NCI-H2081 (cell line): ENCODE measurements around the gene CEP72.

Experiments used
- DNase-seq, 2 experiments: peaks; one replicate each; lab custom pipeline; 2025; lab: John Stamatoyannopoulos, UW

CEP72 gene

DNA sequence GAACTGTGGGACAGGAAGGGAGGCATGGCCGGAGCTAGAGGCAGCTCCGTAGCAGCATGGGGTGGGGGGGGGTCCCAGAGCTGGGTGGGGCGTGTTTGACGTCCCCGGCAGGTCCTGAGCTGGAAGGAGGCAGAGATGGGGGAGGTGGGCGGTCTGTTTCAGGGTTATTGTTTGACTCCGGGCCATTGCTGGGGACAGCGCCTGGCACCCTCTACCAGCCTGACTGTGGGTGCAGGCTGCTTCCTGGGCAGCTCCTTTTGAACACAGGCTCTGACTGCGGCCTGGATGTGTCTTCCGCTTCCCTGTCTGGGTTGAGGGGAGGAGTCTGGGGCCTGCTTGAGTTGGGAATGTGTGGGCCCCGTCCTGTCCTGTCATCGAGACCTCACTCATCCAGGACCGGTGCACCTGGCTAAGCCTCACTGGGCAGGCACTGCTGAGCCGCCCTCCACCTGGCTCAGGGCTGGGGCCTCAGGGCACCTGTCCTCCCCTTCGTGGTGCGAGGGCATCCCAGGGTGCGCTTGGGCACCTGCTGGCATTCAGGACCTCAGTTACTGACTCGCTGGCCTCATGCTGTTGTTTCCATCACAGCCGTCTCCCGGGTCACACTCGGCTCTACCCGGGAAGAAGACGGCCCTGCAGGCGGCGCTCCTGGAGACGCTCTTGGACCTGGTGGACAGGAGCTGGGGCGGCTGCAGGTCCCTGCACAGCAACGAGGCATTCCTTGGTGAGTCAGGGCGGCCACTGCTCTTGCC, 26.5 kb downstream of the CEP72 start:
- no peak for DNase-seq

DNA sequence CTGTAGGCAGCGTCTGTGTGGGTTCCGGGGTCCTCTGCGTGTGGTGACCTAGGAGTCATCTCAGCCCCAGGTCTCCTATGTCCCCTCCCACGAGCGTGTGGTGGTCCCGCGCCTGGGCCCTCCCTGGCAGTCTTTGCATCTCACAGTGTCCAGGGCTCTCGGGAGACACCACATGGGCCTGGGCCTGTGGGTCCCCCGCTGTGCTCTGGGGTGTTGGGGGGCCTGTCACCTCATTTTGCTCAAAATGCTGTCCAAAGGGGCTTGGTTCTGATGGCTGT, 27.1 kb downstream of the CEP72 start:
- DNase-seq, result no peak

DNA sequence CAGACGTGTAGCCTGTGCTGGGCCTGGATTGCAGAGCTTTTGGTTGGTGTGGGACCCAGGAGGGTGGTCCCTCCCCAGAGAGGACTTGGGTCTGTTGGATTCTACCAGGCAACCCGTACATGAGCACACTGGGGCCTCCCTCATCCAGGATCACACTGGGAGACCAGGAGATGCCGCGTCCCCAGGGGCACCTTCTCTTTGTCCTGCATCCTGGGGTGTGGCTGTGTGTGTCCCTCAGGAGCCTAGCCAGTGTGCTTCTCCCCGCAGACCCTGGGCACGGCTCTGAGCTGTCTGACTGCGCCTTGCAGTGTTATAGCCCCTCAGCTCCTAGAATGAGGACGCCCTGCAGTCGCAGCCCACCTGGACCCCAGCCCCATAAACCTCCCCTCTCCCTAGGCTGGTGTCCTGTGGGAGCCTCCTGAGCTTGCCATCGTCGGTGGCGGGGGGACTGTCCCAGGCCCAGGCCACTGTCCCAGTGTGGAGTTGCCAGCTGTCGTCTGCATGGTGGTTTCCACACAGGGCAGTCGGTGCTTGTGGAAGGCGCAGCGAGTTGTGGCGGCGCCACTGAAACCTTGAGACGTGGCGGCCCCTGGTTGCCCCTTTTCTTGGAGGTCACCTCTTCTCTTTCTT, 27.6 kb downstream of the CEP72 start:
- no peak for DNase-seq

DNA sequence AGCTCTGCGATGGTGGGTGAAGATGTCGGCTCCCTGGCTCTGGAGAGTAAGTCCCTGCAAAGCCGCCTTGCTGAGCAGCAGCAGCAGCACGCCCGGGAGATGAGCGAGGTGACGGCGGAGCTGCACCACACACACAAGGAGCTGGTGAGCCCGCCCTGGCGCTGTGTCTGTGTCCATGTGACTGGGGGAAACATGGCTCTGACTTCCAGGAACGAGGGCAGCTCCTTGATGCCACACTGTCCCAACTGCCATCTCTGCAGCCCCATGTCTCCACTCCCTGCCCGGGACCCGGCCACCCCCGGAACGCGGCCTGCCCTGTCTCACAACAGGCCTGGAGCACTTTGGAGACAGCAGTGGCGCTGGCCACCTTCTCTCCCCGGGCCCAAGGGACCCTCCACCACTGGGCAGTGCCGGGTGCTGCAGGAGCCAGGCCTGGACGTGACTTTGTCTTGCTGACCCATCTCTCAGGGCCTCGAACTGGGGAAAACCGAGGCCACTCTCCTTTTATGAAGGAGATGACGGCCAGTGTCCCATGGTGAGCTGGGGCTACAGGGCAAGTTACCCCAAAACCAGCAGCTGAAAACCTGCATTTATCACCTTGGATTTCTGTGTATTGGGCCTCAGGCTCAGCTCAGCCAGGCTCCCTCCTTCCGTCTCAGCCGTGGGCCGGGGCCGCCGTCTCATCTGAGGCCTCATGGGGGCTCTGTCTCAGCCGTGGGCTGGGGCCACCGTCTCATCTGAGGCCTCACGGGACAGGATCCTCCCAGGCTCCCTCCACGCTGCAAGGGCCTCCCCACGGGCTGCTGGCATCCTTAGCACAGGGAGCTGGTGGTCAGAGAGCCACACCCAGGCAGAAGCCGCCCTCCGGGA, 28.6 kb downstream of the CEP72 start:
- no peak for DNase-seq

DNA sequence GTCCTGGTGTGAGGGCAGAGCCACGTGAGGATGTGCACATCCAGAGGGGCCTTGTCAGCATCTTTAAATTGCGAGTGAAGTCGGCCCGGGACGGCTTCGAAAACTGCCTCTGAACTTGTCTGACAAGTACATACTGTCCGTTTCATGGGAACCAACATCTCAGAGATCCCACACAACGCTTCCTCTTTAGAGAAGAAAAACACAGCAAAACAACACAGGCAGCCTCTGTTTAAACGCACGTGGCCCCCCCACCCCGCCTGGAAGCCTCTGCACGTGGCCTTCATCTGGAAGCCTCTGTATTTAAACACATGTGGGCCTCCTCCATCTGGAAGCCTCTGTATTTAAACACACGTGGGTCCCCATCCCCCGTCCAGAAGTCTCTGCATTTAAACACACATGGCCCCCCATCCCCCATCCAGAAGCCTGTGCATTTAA, 29.2 kb downstream of the CEP72 start:
- no peak for DNase-seq

DNA sequence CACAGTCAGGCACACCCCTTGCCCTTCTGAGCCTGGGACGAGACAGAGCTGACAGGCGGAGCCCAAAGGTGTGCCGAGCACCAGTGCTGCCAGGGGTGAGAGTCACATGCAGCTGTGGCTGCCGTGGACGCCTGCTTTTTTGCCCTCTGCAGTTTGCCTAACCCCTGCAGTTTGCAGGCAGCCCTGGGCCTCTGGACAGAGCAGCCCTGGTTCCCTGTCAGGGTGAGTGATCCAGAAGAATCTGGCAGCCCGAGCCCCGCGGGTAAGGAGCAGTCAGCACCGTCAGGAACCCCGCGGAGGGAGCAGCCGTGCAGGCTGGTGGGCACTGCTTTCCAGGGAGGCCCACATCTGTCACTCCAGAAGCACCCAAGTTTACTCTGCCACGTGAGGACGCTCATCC, 30.3 kb downstream of the CEP72 start:
- DNase-seq, result no peak

DNA sequence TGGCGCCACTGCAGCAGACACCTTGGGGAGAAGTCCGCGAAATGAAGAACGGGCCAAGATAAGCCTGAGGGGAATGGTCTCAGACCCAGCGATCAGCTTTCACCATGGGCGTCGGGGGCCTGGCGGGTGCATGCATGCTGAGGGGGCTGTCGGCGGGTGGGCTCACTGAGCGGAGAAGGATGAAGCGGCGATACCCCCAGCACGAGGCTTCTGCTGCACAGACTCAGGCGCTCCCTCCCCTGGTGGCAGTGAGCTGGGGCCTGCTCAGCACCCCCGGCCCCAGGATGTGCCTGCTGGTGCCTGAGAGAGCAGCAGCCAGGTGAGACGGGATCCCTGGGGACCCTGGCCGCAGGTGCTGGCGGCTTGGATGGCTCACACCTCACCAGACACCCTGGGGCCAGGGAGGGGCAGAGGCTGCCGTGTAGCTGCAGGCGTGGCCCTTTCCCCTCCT, 31.2 kb downstream of the CEP72 start:
- peak; percentile 83 to 85 for DNase-seq

DNA sequence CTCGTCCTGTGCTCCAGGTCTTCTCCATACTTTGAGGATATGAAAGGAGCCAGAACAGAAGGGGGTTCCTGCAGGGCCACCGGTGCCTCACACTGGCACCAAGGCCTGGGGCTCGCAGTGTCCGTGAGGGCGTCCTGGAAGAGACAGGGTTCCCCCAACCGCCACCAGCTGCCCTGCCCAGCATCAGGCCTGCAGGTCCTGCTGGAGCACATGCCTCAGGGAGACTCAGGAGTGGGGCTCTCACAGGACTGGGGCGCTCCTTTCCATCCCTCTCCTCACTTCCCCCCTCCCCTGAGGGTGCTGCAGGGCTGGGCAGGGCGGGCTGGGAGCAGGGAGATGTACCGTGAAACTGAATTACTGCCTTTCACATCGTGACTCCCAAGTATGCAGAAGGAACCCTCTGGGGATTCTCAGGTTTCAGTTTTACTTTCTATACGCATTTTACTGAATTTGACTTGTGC, 31.7 kb downstream of the CEP72 start:
- peak in 1 of 2 experiments; percentile 38 for DNase-seq

DNA sequence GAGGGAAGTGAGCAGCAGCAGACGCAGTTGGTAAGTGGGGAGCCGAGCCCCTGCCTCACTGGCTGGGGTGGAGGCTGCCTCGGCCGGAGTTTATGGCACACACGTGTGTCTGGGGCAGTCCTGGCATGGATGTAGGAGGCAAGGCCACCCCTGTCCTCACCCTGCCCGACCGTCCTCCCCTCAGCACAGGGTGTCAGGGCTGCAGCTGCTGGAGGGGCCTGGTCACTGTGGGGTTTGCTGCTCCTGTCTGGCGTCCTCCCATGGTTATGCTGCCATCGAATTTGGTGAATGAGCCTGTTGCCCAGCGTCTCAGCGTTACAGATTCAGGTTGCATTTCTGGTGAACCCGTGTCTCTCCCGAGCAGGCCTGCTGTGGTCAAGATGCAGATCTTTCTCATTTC, 32.4 kb downstream of the CEP72 start:
- no peak for DNase-seq

DNA sequence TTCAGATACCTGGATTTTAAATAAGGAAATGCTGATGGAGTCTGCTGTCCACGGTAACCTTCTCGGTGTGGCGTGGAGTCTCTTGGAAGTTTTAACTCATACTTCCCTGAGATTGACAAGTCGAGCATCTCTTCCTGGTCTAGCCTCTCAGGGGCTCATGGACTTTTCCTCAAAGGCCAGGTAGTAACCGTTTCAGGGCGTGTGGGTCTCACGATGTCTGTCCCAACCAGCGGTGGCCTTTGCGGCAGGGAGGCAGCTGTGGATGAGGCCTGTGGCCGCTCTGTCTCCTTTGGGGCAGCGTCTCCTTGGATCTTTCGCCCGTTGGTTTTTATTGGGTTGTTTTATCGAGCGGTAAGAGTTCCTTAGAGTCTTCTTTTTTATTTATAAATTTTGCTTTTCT, 32.8 kb downstream of the CEP72 start:
- DNase-seq, result no peak

DNA sequence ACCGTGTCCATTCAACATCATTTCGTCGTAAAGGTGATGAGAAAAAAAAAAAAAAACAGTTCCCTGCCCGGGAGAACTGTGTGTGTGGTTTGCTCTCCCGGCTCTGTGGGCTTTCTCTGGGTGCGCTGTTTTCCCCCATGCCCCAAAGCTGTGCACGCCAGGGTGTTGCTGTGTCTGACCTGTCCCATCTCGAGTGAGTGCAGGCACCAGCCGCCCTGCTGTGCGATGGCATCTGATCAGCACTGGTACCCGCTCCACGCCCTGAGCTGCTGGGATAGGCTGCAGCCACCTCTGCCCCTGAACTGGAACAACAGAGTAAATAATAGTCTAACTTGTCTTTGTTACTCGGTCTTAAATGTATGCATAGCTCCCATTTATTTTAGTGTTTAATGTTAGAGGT, 33.3 kb downstream of the CEP72 start:
- DNase-seq, result no peak

DNA sequence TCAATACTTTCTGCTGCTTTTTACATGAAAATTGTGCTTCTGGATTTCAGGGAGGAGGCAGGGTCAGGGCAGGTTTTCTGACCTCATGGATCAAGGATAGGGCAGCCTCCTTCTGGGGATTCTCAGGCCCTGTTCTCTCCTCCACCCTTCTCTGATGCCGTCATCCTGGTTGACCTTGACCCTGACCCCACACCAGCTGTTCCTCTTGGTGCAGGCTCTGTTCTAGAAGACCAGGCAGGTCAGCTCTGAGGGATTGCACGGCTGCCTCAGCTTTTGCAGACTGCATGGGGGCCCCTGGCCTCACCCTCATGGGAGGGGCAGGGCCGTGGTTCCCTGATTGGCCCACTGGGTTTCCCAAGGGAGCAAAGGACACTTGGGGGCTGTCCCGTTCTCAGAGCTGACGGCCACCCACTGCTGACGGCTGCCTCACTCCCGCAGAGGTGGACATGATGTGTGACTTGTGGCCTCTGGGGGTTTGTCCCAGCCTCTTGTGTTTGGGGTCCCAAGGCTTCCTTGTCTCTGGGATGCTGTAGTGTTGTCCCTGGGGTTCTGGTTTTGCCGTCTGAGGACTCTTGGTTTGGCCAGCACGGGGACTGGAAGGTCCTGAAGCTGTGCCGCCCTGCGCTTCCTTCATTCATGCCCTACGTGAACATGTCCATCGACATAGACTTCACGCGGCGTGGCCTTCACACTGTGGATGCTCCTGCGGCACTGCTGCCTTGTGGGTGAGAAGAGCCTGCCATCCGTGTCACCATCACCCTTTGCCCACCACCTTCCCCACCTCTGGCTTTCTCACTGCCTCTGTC, 34.5 kb downstream of the CEP72 start:
- no peak for DNase-seq

DNA sequence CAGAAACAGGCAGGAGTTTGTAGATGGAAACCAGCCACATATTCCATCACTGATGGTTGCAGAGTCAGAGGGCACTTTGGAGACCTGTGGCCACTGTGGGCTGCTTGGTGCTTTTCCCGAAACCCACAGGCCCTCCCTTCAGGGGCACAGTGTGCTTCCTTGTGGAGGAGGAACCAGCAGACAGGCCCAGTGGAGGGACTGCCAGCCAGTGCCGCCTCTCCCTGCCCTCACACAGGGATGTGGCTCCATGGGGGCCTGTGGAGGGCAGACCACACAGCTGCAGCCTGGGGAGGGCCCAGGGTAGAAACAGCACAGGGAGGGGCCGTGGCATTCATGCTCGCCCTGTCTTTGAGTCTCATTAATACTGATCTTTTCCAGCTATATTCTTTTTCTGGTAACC, 35.2 kb downstream of the CEP72 start:
- no peak for DNase-seq

DNA sequence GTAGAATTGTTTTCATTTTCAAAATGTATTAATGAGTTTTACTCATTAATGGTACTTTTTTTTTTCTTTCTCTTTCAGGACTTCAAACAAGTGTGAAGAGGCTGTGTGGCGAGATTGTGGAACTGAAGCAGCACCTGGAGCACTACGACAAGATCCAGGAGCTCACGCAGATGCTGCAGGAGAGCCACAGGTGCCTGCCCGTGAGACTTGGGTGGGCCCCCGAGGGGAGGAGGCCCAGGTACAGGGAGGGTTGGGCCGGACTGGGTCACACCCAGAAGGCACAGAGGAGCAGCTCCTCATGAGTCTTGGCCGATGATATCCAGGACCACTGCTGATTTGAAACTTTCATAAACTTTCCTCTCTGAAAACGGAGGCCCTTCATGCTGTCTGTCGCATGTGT, 35.6 kb downstream of the CEP72 start:
- DNase-seq, result no peak

DNA sequence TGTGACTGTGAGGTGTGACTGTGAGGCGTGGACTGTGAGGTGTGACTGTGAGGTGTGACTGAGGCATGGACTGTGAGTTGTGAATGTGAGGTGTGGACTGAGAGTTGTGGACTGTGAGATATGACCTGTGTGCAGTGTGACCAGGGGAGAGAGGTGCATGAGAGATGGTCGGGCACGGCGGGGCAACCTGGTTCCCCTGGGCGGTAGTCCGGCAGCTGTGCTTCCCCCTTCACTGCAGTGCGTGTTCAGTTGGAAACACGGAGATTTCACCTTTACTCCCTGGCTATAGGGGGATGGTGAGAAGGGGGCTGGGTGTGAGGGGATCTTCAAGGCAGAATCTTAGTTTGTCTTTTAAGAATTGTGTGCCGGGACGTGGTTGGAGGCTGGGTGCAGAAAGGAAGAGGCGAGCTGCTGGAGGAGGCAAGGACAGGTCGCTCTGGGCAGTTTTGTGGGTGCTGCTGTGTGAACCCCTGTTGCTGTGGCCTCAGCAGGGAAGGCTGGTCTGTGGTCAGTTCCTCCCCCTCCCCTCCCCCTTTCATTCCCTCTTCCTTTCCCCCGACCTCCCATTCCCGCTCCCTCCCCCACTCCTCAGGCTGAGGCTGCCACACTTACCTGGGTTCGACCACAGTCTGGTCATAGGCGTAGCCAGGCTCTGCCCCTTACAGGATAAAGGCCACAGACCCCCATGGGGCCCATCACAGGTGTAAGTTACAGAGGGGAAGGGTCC, 39.3 kb downstream of the CEP72 start:
- DNase-seq, result no peak

DNA sequence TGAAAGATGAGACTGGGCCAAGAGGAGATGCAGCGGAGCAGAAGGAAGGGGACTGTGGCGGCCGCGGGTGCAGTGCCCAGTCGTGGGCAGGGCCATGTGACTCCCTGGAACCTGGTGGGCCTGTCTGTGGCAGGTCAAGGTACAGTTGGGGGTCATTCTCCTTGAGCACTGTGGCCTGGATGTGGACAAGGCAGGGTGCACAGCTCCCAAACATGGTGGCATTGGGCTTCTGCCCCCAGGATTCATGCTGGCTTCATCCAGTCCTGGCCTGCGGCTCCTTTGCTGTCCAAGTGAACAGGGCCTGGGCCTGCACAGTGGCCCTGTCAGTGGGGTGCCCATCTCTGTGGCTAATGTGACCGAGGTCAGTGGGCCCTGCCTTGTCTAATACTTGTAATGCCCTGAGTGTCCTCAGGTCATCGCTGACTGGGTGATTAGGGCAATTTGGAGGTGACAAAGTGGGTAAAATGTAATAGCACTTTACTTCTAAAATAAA, 39.9 kb downstream of the CEP72 start:
- no peak for DNase-seq

DNA sequence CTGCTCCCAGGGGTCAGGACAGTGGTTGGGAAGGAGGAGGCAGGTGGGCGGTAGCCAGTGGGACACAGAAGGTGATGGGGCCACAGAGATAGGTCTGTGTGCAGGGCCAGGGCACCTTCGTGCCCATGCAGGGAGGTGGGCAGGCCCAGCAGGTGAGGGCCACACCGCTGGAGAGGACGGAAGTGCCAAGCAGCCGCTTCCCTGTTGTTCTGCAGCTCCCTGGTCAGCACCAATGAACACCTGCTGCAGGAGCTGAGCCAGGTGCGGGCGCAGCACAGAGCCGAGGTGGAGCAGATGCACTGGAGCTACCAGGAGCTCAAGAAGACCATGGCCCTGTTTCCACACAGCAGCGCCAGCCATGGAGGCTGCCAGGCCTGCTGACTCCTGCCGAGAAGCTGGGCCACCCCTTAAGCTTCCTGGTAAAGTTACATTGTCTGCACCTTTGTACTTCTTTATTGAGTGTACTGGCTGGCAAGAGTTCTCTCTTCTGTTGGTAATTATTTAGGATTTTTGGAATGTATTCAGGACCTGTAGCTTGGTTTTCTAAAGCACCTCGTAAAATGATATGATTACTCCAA, 40.7 kb downstream of the CEP72 start:
- peak; percentile 77 to 95 for DNase-seq

DNA sequence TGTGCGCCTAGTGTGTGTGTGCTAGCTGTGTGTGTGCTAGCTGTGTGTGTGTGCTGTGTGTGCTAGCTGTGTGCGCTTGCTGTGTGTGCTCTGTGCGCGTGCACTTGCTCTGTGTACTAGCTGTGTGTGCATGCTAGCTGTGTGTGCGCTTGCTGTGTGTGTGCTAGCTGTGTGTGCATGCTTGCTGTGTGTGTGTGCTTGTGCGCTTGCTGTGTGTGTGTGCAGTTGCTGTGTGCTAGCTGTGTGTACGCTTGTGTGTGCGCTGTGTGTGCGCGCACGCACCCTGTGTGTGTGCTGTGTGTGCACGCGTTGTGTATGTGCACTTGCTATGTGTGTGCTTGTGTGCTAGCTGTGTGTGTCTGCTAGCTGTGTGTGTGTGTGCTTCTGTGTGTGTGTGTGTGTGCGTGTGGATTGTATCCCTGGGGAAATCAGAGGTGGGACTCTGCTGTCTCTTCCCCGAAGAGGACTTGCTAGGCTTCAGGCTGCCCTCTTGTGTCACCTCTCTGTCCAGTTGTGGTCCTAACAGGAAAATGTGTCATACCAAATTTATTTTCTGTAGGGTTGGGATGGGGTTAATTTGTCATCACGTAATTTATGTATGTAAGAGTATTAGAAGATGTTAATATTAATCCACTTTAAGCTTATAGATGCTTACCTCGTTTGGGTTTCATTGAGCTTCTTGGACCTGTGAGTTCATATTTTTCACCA, 42.1 kb downstream of the CEP72 start:
- DNase-seq, result no peak

DNA sequence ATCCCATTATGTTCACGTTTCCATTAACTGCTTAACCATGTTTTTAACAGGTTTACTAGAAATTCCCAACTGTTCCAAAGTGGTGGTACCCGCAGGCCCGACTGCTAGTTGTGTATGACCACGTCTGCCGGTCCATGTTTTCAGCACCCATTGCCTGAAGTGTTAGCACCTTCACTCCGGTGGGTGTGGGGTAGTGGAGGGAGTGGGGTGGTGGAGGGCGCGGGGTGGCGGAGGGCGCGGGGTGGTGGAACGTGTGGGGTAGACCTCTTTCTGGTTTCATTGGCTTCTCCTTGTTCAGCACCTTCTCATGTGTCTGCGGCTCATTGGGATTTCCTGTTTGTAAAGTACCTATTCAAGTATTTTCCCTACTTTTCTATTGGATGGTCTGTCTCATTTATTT, 43.3 kb downstream of the CEP72 start:
- DNase-seq, result no peak

DNA sequence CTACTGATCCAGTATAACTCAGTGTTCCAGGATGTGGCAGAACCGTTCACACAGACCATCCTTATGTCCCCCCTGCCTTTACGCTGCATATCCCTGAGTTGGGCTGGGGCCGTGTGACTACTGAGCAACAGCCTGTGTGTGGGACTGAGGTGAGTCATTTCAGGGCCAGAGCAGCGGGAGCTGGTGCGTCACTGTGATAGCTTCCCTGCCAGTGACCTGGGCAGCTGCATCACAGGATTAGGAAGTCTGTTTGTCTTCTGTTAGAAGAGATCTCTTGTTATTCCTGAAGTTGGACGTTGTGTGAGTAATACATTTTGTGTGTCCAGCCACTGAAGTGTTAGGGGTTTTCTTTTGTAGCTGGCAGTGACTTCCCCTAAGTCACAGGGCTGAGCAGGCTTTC, 45.4 kb downstream of the CEP72 start:
- no peak for DNase-seq
